GM21423 (cell line): Measurements from ENCODE around the gene DFFA.
"Not testable (repeated sequence)": the region's sequence is repeated elsewhere in the genome, so short reads cannot be mapped to it uniquely, and the experiment has no call there.

Source experiments
- ATAC-seq: cut with Tn5 transposase; IDR thresholded peaks from one replicate; pipeline ENCODE4 v1.9.1; 2021; ENCODE audit warnings: mild to moderate bottlenecking, moderate library complexity; ENCODE audit not compliant: unreplicated experiment

DFFA gene

GRCh38 chr1:10506046-10506676 is 33.8 kb upstream of the DFFA start:
- ATAC-seq: not testable (repeated sequence)

- no peak for ATAC-seq
Measured at GRCh38 chr1:10504249-10504648, 31.9 kb upstream of the DFFA start.

- no peak for ATAC-seq
Measured at GRCh38 chr1:10502206-10502605, 29.9 kb upstream of the DFFA start.

- no peak for ATAC-seq
Measured at GRCh38 chr1:10498231-10498630, 25.9 kb upstream of the DFFA start.

GRCh38 chr1:10497109-10497508 is 24.8 kb upstream of the DFFA start:
- ATAC-seq: no peak

- ATAC-seq: no peak
Measured at GRCh38 chr1:10495952-10496351, 23.6 kb upstream of the DFFA start.

GRCh38 chr1:10495475-10495817 is 23.1 kb upstream of the DFFA start:
- no peak for ATAC-seq

- peak; percentile 66 for ATAC-seq
Measured at GRCh38 chr1:10494754-10495474, 22.6 kb upstream of the DFFA start.

- ATAC-seq: no peak
Measured at GRCh38 chr1:10494418-10494753, 22.1 kb upstream of the DFFA start.

- no peak for ATAC-seq
Measured at GRCh38 chr1:10490286-10490970, 18.1 kb upstream of the DFFA start.

- no peak for ATAC-seq
Measured at GRCh38 chr1:10489291-10490055, 17.1 kb upstream of the DFFA start.

- ATAC-seq: no peak
Measured at GRCh38 chr1:10484521-10484920, 12.2 kb upstream of the DFFA start.

- no peak for ATAC-seq
Measured at GRCh38 chr1:10480614-10481013, 8.3 kb upstream of the DFFA start.

- ATAC-seq: no peak
Measured at GRCh38 chr1:10479296-10479695, 7.0 kb upstream of the DFFA start.

GRCh38 chr1:10475510-10475909 is 3.2 kb upstream of the DFFA start:
- ATAC-seq: no peak

GRCh38 chr1:10474613-10475507 is 2.5 kb upstream of the DFFA start, which contains the start of gene PEX14:
TSS of gene PEX14 (plus strand) at chr1:10474950. CDS start at chr1:10474967, 17 bp downstream.
- ATAC-seq: peak; percentile 67

GRCh38 chr1:10474309-10474612 is 1.9 kb upstream of the DFFA start:
- not testable (repeated sequence) for ATAC-seq

- ATAC-seq: no peak
Measured at GRCh38 chr1:10473145-10473765, 926 bp upstream of the DFFA start.

- no peak for ATAC-seq
Measured at GRCh38 chr1:10471411-10472219, 714 bp downstream of the DFFA start.
